Stimulated activated CD4-positive, alpha-beta T cell treated with anti-CD3 and anti-CD28 coated beads, Interleukin-1b, Interleukin-23, amount 100 ng/mL, for 1 hour (primary cell): Measurements from ENCODE around the gene RECQL.

Source experiments
- DNase-seq, 2 donors: peaks; one replicate each; pipeline ENCODE4 v3.0.0-alpha.2; 2020; ENCODE audit warnings: low read depth in 2 of 2

Gene RECQL, protein sequence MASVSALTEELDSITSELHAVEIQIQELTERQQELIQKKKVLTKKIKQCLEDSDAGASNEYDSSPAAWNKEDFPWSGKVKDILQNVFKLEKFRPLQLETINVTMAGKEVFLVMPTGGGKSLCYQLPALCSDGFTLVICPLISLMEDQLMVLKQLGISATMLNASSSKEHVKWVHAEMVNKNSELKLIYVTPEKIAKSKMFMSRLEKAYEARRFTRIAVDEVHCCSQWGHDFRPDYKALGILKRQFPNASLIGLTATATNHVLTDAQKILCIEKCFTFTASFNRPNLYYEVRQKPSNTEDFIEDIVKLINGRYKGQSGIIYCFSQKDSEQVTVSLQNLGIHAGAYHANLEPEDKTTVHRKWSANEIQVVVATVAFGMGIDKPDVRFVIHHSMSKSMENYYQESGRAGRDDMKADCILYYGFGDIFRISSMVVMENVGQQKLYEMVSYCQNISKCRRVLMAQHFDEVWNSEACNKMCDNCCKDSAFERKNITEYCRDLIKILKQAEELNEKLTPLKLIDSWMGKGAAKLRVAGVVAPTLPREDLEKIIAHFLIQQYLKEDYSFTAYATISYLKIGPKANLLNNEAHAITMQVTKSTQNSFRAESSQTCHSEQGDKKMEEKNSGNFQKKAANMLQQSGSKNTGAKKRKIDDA

DNA sequence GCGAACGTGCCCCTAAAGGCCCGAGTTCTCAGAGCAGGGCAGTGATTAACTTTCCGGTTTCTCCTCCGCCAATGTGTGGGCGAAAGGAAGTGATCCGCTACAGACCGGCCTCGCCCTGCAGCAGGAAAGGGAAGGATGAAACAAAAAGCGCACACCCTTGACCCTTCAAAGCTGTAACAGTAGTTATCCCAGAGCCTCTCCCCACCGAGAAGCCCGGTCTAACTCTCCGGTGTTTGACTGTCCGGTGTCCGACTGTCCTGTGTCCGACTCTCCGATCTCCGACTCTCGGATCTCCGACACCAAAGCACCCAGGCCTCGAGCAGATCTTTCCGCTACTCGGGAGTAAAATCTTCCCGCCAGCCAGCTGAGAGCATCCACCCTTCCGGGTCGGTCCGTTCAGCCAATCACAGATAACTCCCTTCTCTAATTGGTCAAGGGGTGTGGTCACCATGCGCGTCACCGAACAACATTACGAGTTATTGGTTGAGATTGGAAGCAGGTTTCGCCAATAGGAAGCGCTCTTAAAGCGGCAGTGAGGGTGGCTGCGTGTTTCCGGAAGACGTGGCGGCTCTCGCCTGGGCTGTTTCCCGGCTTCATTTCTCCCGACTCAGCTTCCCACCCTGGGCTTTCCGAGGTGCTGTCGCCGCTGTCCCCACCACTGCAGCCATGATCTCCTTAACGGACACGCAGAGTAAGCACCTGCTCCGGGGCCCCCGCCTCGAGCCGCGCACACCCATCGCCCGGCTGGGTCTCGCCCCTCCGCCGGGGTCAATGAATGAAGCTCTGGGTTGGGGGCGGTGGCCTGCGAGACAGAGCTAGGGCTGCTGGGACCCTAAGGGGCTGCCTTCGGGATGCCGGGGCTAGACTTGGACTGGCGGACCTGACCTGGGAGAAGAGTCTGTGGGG, at the start of gene RECQL, which contains the start of gene GOLT1B:
Gene RECQL (minus strand): TSS at position 378 of the 906 bp plus-strand sequence. CDS start 2,065 bp downstream, outside the sequence.
Gene GOLT1B (plus strand): TSS at position 532 of the 906 bp plus-strand sequence. CDS start 135 bp downstream, at position 667.
- DNase-seq, result peak; percentile 62 to 71

DNA sequence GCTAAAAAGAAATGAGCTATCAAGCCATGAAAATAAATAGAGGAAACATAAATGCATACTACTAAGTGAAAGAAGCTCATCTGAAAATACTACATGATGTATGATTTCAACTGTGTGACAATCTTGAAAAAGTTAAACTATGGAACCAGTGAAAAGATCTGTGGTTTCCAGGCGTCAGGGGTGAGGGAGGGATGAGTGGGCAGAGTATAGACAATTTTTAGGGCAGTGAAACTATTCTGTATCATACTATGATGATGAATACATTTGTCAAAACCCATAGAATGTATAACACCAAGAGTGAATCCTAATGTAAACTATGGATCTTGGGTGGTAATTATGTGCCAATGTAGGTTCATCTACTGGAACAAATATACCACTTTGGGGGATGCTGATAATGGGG, 46.0 kb upstream of the RECQL start:
- no peak for DNase-seq

DNA sequence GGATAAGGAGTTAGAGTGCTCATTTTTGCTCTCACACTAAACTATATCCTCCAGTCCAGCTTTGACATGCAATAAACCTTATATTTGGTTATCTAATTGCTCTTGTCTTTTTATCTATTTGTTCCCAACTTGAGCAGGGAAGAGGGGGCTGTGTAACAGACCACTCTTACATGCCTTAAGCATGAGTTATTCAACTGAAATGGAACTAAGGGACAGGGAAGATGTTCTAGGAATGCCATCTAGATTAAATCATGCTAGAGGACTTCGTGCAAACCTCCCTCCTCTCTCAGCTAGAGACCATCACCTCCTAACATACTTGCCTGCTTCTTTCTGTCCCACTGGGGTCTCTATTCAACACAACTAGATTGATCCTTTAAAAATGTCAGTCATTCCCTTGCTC, 45.3 kb upstream of the RECQL start:
- DNase-seq, result no peak

DNA sequence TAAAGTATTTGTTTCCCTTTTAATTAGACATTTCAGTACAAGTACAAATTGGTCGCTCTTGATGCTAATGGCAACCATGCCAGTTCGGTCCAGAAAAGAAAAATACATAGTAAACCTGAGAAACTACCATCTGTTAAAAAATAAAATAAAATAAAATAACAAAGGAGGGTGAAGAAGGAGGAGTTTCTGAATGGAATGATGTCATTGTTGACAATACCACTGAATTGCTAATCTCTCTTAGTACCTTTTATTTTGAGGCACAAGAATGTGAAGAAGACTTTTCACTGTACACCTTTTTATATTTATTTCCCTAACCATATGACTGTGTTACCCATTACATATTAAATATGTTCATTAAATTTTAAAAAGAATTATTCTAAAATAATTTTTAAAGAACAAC, 44.1 kb upstream of the RECQL start:
- DNase-seq, result no peak

DNA sequence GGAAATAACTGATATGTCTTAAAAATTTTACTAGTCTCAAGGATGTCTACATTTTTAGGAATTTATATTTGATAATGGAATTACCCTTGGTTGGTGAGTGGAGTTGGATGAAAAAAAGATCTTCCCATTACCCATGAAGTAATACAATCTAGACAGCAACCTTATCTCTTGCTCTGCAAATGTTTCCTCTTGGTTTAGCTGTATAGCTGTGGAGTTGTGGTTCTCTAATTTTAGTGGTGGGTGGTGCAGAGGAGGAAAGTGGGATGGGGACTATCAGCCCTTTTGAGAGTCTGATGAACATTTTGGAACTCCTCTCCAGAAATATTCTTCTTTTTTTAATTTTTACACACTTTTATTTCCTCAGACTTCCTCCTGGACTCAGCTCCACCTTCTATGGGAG, 41.7 kb upstream of the RECQL start:
- no peak for DNase-seq

DNA sequence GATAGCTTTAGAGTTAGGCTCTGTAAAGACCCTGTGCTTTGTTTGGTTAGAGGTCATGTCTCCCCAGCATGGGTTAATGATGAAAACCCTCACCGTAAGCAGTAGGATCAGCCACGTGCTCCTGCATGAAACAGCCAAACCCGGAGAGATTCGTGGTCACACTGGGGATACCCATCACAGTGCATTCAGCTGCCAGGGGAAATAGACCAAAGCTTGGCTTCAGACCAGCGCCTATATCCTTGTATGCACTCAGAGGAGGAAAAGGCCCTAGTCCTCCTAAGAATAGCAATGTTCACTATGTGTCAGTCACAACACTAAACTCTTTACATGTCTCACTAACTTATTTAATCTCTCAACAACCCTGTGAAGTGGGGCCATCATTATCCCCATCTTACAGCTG, 41.0 kb upstream of the RECQL start:
- DNase-seq, result no peak

DNA sequence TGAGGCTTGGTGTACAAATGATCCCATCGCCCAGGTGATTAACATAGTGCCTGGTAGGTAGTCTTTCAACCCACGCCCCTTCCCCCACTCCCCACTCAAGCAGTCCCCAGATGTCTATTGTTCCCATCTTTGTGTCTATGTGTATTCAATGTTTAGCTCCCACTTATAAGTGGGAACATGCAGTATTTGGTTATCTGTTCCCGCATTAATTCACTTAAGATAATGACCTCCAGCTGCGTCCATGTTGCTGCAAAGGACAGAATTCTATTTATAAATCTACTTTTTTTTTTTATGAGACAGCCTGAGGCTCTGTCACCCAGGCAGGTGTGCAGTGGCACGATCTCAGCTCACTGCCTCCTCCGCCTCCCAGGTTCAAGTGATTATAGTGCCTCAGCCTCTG, 40.3 kb upstream of the RECQL start:
- DNase-seq, result no peak

DNA sequence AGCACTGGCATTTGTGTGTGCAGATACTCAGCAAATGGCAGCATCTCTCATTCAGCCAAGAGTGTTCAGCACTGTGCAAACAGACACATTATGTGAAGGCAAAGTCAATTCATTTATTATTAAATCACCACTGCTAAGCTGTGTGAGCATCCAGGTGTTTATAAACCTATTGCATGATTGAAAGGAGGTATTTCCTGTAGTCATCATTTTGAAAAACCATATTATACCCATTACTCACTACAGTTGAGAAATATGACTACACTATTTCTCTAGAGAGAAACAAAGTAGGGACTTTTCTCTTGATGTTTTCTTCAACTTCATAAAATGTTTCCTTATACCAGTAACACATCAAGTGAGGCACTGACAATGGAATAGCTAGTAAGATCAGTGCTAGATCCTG, 38.4 kb upstream of the RECQL start:
- no peak for DNase-seq

DNA sequence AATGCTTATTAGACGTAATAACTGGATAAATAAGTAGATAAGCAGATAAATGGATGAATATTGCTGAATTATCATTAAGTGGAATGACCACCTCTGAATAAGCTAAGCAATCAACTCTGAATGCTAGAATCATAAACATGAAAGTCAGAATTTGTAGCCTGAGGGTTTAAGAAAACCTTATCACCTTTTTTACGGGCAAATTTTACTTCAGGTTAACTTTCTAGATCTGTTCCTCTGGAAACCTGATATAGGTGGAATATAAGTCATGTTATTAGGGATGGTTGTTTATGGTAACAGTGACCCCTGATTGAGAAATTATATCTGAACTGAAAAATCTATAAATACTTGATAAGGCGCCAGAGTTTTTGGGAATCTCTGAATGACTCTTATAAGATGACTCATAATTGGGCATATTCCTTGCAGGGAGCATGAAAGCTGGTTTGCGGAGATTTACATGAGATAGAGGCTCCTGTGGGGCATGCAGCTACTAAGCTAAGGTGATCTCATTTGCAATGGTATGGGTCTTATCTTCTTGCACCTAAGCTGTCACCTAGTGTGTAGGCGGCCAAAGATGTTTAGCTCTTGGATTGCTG, 36.7 kb upstream of the RECQL start:
- no peak for DNase-seq

DNA sequence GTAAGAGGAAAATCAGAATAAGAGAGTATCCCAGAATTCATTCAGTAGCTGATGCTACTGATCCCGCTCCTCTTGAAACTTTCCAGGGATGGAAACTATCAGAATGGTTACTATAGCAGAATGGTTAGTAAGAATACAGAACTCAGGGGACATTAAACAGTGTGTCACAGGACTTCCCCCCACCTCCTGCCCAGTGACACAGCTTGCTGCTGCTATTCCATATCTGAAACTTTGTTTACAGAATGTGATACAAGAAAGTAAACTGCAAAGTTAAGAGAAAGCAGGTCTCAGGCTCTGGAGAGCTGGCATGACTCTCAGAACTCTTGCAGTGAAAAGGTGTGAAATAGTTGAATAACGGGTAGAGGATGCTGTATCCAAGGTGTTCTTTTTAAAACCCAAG, 28.0 kb upstream of the RECQL start:
- DNase-seq, result no peak

DNA sequence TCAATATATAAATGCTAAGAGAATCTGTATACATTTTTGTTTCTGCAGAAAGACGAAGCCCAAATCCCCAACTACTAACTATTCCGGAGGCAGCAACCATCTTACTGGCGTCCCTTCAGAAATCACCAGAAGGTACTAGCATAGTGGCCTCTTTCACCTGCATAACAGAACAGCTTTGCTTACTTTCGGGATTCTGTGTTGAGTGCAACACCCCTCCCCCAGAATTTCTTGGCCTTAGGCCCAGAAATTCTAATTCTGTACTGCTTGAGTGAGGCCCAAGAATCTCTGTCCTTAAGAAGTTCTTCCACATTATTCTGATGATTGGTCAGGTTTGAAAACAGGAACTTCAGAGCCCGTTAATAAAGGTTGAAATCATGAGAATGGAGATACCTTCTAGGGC, 27.5 kb upstream of the RECQL start:
- DNase-seq, result no peak

DNA sequence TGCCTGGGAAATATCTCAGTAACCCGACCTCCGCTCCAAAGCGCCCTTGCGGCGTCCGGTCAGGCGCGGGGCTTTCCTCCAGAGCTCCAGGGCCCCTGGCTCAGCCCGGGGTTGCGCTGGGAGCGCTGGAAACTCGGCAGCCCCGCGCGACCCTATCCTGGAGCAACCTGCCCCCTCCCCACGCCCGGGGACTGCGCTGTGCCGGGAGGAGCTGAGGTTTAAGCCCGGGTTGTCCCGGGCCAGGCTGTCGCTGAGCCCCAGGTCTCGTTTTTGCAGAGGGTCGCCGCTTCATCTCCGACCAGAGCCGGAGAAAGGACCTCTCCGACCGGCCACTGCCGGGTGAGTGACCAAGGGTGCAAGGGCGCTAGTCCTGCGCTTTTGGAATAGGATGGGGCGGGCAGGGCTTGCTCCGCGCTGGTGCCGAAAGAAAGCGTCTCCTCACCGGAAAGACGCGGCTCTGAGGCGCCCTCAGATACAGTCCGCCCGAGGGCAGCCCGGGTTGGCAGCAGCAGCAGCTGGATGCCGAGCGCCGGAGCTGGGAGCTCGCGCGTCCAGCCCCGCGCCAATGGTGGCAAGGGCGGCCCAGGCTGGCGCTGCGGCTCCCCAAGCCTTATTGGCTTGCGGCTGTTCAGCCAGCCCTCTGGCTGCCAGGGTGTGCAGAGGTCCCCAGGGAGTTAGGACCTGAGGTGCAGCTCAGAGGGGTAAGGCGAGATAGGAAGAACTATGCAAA, 26.2 kb upstream of the RECQL start:
- DNase-seq, result peak in 1 of 2 donors; percentile 25

DNA sequence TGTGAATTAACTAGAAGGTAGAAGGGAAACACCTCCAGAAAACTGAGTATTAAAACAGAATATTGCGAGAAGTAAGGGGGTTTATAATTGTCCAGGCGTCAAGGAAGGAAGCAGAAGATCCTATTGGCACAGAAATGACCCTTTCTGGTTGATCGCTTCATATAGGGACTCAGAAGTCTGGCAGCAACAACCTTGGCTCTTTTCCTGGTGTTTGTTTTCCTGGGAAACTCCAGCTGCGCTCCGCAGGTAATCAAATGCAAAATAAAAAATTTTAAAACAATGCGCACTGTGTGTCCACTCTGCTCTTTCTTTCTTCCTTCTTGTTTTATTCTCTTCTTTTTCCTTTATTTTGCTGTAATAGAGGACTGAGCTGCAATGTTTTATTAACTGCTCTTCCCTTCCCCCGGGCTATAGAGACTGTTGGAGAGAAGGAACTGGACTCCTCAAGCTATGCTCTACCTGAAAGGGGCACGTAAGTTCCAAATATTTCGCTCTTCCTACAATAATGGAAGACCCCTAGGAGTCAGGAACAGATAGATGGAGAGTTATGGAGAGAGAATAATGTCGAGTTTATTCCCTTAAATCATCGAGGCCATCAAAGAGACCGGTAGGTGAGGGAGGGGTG, 25.4 kb upstream of the RECQL start:
- DNase-seq, result no peak

DNA sequence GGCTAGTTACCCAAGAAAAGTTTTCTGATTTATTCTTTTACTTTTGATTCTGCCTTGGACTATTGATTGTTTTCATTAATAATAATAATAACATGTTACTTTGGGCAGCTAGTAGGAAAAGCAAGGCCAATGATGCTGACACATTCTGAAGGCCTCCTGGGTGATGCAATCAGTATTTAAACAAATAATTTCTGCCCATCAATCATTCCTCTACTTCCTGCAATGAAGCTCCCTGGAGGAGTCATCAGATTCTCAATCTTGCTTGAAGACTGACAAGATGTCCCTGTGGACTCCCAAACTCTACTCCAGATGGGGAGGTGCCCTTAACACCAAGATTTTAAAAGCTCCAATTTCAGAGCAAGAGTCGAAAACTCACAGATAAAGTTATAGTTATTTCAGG, 24.6 kb upstream of the RECQL start, which contains the start of gene SPX:
Gene SPX (plus strand): TSS at position 244 of the 400 bp plus-strand sequence. CDS start 177 bp downstream, outside the sequence.
- DNase-seq, result no peak

DNA sequence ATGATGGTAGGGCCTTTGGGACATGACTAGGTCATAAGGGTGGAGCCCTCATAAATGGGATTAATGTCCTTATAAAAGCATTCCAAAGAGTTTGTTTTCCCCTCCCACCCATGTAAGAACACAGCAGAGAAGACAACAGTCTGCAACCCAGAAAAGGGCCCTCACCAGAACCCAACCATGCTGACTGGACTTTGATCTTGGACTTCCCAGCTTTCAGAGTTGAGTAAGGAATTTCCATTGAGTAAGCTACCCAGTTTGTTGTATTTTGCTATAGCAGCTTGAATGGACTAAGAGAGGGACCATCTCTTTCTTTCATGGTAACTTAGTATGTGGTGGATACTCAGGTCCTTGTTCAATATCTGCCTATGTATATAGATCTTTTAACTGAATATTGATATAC, 21.7 kb upstream of the RECQL start:
- no peak for DNase-seq

DNA sequence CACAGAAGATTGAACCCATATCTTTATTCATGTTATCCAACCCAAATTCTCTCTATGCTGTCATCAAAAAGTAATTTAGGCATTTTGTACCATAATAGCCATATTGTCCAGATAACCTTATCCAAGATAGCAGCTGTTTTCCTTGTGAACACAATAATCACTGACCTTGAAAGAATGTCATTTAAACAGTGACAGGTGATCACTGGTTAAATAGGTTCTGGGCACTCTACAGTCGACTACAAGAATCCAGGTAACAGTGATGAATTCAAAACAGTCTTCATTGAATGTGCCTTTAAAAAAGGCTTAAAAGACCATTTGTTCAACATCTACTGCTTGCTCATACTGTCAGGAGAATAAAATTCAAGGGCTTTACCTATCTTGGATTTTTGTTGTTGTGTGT, 20.1 kb upstream of the RECQL start:
- no peak for DNase-seq

DNA sequence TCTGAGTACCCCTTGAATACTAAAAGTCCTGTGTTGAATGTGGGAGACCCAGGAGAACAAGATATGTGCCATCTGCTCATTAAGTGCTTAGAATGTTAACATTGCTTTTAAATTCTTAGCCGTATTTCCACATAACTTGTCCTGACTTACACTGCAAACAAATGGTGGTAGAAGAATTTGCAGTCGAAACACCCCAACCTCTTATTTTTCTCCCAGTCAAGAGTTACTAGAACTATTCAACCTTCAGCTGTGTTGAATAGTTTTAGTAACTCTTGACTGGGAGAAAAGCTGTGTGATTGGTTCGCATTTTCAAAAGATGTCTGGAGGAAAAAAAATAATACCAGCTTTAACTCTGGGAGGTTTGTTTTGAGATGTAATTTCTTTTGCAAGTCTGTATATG, 17.0 kb upstream of the RECQL start:
- no peak for DNase-seq

DNA sequence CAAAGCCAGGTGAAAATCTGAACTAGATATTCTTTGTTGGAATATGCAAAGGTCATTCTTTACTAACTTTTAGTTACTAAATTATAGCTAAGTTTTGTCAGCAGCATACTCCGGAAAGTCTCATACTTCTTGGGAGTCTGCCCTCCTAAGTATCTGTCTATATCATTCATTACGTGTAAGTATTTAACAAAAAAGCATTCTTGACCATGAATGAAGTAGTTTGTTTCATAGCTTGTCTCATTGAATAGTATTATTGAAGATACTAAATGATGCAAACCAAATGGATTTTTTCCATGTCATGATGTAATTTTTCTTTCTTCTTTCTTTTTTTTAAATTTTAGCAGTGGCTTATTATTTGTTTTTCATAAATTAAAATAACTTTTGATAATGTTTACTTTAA, 14.8 kb upstream of the RECQL start:
- no peak for DNase-seq

DNA sequence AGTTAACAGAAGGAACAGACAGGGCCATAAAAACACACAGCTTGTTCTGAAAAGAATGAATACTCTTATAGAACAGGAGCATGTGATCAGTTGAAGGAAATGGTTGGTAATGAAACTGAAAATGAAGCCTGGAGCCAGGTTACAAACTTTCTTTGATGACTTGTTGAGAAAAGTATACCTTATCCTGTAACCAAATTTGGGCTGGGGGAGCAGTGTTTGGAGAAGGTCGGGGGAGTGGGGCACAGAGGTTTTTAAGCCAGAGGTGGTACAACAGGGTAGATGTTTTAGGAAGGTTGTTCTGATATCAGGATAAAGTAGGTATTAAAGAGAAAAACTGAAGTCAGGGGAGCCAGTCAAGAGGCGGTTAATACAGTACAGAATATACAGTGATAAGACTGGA, 8.3 kb upstream of the RECQL start:
- DNase-seq, result no peak

DNA sequence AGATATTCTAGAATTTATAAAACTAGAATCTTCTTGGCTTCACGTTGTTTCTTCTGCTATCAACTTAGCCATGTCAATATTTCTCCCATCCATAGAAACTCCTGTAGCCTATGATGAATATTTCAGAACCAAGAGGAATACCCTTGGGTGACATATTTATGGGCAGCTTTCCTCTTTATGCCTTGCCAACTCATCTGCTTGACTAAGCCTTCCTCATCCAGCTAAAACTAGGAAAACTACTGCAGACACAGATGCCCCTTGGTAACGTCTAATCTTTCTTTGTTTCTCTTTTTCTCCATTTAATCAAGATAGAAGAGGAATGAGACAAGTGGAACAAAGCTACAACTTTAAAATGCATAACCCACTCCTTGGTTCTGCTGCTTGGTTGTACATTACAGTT, 6.4 kb upstream of the RECQL start:
- DNase-seq, result no peak

DNA sequence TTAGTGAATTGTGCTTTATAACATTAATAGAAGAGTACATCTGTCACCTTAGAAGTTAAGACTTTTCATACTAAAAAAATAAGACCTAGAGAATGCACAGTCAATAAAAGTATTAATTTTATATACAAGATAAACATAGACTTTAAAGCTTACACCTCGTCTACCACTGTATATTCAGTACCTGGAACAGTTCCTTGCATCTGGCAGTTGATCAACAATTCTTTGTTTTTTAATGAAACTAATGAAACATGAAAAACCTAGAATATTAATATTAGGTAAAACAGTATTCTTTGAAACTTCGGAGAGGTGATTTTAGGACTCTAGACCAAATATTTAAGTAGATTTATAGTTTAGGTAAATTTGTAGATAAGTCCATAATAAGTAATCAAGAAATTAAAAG, 4.5 kb upstream of the RECQL start:
- no peak for DNase-seq
